Measurements from ENCODE around the gene NFIX.

The NFIX gene

GRCh38 chr19:13039211-13039789 is 44.0 kb downstream of the NFIX start:
- DNase-seq: no peak

- DNase-seq: no peak
Observed at GRCh38 chr19:13040232-13040947, 45.1 kb downstream of the NFIX start.

GRCh38 chr19:13040948-13041292 is 45.6 kb downstream of the NFIX start:
- no peak for DNase-seq

GRCh38 chr19:13042443-13043130 is 47.3 kb downstream of the NFIX start:
- DNase-seq: no peak

GRCh38 chr19:13043285-13043684 is 48.0 kb downstream of the NFIX start:
- DNase-seq: no peak

GRCh38 chr19:13044231-13044836 is 49.1 kb downstream of the NFIX start:
- DNase-seq: peak; percentile 77

- DNase-seq: no peak
Observed at GRCh38 chr19:13045812-13046211, 50.5 kb downstream of the NFIX start.

- no peak for DNase-seq
Observed at GRCh38 chr19:13047374-13047773, 52.1 kb downstream of the NFIX start.

- DNase-seq: no peak
Observed at GRCh38 chr19:13050274-13050673, 55.0 kb downstream of the NFIX start.

- DNase-seq: peak; percentile 60
Observed at GRCh38 chr19:13051557-13052165, 56.4 kb downstream of the NFIX start.

- no peak for DNase-seq
Observed at GRCh38 chr19:13052447-13053175, 57.3 kb downstream of the NFIX start.

- no peak for DNase-seq
Observed at GRCh38 chr19:13053238-13053637, 58.0 kb downstream of the NFIX start.

GRCh38 chr19:13053761-13054625 is 58.7 kb downstream of the NFIX start:
- no peak for DNase-seq

- DNase-seq: no peak
Observed at GRCh38 chr19:13054626-13055212, 59.4 kb downstream of the NFIX start.

- DNase-seq: no peak
Observed at GRCh38 chr19:13055213-13056051, 60.2 kb downstream of the NFIX start.

GRCh38 chr19:13056052-13056660 is 60.9 kb downstream of the NFIX start:
- DNase-seq: no peak

- DNase-seq: peak; percentile 95
Observed at GRCh38 chr19:13057147-13057572, 61.9 kb downstream of the NFIX start.

- DNase-seq: peak; percentile 16
Observed at GRCh38 chr19:13057744-13058143, 62.5 kb downstream of the NFIX start.

GRCh38 chr19:13058951-13059660 is 63.8 kb downstream of the NFIX start:
- DNase-seq: no peak
